ENCODE measurements around the gene CATSPERE. TPM values are rescaled to one million over a fixed set of nuclear protein-coding genes. Genes with fewer than 3 reads are reported as not detected.
"Not testable (repeated sequence)": the region's sequence is repeated elsewhere in the genome, so short reads cannot be mapped to it uniquely, and the experiment has no call there.

CATSPERE gene
- total RNA-seq, 1 donor, result 0.94 TPM

DNA sequence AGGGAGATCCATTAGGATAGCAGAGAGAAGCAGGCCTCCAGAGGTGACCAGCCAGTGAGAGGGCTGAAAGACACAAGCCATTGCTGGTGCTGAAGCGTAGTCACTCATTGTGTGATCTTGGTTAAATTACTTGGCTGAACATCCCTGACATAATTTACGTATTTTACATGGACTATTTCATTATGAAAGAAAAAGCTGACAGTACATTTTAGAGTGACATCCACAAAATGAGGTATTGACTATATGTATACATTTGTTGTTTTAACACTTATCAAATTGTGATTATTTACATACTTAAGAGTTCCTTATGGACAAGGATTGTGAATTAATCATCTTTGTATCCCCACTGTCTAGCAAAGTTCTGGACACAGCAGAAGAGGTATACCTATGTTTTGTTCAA lies 206.7 kb downstream of the CATSPERE start:
- no peaks in the 10 kb centered on the region for H3K27me3 ChIP-seq (ENCODE audit: insufficient read depth, low read length)
- H3K4me1 ChIP-seq (ENCODE audit: insufficient read depth, low read length), result peaks cover 20% of the 10 kb centered on the region
- H3K4me3 ChIP-seq (ENCODE audit: low read length), result no peak overlapping the region
- no peaks in the 10 kb centered on the region for H3K9me3 ChIP-seq (ENCODE audit: low read depth, low read length)

DNA sequence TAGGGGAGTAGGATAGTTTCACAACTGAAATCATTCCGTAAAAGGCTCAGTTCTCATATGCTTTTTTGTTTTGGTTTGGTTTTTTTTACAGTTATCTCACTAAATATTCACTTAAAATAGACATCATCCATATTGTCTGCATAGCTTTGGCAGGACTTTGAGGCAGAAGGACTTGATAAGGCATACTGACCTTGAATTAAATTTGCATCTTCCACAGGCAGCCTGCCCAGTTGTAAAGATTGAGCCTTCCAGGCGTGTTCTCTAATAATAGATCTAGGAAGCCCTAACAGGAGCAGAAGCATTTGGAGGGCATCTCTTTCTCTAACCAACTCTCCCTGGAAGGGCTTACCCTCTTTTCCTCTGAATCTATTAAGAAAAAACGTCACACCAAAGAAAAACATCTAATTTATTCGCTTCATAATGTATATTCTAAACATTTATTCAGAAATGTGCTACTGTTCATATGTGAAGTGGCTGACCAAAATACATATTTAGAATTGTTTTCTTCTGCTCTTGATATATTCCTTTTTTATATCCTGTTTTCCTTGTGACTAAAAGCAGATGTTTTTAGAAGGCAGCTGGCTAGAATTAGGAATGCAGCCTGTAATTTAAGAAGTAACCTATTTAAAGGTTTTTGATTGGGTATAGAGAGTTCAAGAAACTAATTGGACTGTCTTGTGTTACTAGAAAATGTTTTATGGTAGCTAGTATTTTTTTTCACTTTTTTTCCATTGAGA lies 212.0 kb downstream of the CATSPERE start:
- Histone ChIP-seq H3K27me3 (ENCODE audit: insufficient read depth, low read length) (no peaks in the 10 kb centered on the region), H3K4me3 (ENCODE audit: low read length) (no peak overlapping the region), H3K4me1 (ENCODE audit: insufficient read depth, low read length) (no peaks in the 10 kb centered on the region), H3K9me3 (ENCODE audit: low read depth, low read length) (no peaks in the 10 kb centered on the region)

DNA sequence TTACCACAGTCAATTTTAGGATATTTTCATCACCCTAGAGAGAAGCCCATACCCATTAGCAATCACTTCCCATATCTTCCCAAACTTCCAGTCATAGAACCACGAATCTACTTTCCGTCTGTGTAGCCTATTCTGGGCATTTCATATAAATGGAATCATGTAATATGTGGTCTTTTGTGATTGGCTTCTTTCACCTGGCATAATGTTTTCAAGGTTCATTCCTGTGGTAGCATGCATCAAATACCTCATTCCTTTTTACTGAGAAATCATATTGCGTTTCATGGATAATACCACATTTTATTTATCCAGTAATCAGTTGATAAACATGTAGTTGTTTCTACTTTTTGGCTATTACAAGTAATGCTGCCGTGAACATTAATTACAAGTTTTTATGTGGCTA lies 213.4 kb downstream of the CATSPERE start:
- no peak overlapping the region for H3K4me3 ChIP-seq (ENCODE audit: low read length)
- no peaks in the 10 kb centered on the region for H3K27me3 ChIP-seq (ENCODE audit: insufficient read depth, low read length)

DNA sequence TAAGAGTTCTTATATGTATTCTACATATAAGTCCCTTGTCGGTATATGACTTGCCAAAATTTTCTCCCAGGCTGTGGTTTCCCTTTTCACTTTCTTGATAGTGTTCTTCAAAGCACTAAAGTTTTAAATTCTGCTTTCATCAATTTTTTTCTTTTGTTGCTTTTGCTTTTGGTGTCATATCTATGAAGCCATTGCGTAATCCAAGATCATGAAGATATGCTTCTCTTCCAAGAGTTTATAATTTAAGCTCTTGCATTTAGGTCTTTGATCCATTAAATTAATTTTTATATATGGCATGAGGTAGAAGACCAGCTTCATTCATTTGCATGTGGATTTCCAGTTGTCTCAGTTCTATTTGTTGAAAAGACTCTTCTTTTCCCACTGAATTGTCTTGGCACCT lies 214.1 kb downstream of the CATSPERE start:
- H3K27me3 ChIP-seq (ENCODE audit: insufficient read depth, low read length), result no peaks in the 10 kb centered on the region
- no peaks in the 10 kb centered on the region for H3K9me3 ChIP-seq (ENCODE audit: low read depth, low read length)
- no peaks in the 10 kb centered on the region for H3K4me1 ChIP-seq (ENCODE audit: insufficient read depth, low read length)
- no peak overlapping the region for H3K4me3 ChIP-seq (ENCODE audit: low read length)

More for the DNA sequence above, 213.4 kb downstream of the CATSPERE start:
- no peaks in the 10 kb centered on the region for H3K9me3 ChIP-seq (ENCODE audit: low read depth, low read length)
- no peaks in the 10 kb centered on the region for H3K4me1 ChIP-seq (ENCODE audit: insufficient read depth, low read length)

DNA sequence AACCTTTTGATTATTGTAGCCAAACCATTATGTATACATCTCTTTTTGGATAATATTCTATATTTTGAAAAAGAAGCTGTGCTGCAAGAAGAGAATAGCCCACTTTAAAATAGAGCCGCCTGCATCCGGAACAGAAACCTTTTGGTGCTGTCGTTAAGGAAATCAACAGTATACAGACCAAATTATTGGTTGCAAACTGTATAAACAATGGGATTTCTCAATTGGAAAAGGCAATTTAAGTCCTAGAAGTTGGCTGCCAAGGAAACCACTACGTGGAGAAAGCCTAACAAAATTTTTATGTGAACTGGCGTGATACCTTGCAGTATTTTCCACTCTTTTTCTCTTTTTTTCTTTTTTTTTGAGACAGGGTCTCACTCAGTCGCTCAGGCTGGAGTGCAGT lies 217.6 kb downstream of the CATSPERE start:
- Histone ChIP-seq H3K9me3 (ENCODE audit: low read depth, low read length) (no peaks in the 10 kb centered on the region), H3K4me1 (ENCODE audit: insufficient read depth, low read length) (no peaks in the 10 kb centered on the region), H3K27me3 (ENCODE audit: insufficient read depth, low read length) (no peaks in the 10 kb centered on the region), H3K4me3 (ENCODE audit: low read length) (no peak overlapping the region)

DNA sequence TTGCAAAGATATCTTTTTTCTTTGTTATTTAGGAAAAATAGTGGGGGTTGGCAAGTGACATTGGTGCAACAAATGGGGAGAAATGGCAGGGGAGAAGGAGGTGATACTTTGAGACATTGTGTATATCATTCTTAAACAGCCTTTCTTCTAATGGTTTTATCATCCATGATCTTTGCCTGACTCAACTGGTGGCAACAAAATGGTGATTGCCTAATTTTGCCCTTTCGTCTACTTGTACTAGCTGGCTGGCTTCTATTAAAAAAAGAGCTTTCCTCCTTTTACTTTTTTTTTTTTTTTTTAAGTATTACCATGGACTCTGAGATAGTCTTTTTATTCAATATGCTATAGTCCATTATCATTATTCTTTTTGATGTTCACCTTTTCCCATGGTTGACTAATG lies 219.6 kb downstream of the CATSPERE start:
- H3K4me1 ChIP-seq (ENCODE audit: insufficient read depth, low read length), result no peaks in the 10 kb centered on the region
- H3K4me3 ChIP-seq (ENCODE audit: low read length), result no peak overlapping the region
- no peaks in the 10 kb centered on the region for H3K9me3 ChIP-seq (ENCODE audit: low read depth, low read length)
- H3K27me3 ChIP-seq (ENCODE audit: insufficient read depth, low read length), result no peaks in the 10 kb centered on the region

DNA sequence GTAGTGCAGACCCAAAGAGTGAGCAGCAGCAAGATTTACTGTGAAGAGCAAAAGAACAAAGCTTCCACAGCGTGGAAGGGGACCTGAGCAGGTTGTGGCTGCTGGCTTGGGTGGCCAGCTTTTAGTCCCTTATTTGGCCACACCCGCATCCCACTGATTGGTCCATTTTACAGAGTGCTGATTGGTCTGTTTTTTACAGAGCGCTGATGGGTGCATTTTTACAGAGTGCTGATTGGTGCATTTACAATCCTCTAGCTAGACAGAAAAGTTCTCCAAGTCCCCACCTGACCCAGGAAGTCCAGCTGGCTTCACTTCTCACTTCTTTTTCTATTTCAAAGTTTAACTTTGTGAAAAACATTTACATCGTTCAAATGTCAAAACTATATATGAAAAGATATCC lies 221.0 kb downstream of the CATSPERE start:
- not testable (repeated sequence) for H3K9me3 ChIP-seq (ENCODE audit: low read depth, low read length); H3K27me3 ChIP-seq (ENCODE audit: insufficient read depth, low read length); H3K4me1 ChIP-seq (ENCODE audit: insufficient read depth, low read length); H3K4me3 ChIP-seq (ENCODE audit: low read length)

Other genes with a start within 250 kb of the CATSPERE start
- 40.6 TPM for gene ADSS2, start 9.4 kb upstream of the CATSPERE start, total RNA-seq
- gene DESI2, start 191.9 kb downstream of the CATSPERE start, total RNA-seq, result 22.1 TPM

Data from mononuclear cell (primary cell).